GM10266 (cell line): ENCODE results near the gene PRKN.

Experiments used
- DNase-seq: peaks from one replicate; pipeline ENCODE4 v3.0.0; 2012; ENCODE audit errors: extremely low spot score
- TF ChIP-seq, protein P1 (sequence below): IDR thresholded peaks from 2 replicates; pipeline ENCODE4 v1.5.1; 2012; ENCODE audit warnings: mild to moderate bottlenecking, low read depth; ENCODE audit not compliant: control insufficient read depth, insufficient read depth; ENCODE audit errors: missing control alignments

Gene PRKN

DNA sequence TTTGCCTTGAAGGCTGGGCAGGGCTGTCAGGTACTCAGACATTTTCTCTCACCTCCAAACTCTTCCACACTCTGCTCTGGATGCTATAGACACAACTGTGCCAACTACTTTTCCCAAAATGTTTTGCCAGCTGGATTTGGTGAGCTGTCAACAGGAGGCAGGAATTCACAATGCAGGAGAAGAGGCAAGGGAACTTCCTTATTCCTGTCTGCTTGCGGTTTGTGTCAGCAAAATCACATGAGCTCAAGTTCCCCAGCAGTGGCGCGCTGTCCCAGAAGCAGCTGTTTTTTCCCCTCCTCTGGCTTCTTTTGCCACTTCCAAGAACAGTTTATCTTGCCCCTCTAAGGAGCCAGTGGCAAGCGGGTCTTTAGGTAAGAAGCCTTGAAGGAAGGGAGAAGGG lies 608.2 kb downstream of the PRKN start:
- no peak for DNase-seq
- TF ChIP-seq, protein P1, sequence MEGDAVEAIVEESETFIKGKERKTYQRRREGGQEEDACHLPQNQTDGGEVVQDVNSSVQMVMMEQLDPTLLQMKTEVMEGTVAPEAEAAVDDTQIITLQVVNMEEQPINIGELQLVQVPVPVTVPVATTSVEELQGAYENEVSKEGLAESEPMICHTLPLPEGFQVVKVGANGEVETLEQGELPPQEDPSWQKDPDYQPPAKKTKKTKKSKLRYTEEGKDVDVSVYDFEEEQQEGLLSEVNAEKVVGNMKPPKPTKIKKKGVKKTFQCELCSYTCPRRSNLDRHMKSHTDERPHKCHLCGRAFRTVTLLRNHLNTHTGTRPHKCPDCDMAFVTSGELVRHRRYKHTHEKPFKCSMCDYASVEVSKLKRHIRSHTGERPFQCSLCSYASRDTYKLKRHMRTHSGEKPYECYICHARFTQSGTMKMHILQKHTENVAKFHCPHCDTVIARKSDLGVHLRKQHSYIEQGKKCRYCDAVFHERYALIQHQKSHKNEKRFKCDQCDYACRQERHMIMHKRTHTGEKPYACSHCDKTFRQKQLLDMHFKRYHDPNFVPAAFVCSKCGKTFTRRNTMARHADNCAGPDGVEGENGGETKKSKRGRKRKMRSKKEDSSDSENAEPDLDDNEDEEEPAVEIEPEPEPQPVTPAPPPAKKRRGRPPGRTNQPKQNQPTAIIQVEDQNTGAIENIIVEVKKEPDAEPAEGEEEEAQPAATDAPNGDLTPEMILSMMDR, result no peak

DNA sequence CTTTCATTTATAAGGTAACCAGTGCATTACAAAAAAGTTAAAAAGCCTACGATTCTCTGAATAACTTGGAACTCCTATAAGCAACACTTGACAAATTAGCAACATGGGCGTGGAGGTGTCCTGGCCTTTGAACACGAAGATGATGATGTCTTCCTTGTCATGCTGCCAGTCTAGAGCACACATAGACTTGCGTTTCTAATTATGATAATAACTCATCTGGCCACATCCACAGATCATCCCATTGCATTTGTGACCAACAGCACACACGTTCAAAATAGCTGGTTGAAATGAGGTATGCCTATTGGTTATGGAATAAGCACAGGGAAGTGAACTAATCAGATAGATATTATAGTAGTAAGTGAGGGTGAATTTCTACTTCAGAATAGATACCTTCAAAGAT lies 608.9 kb downstream of the PRKN start:
- TF ChIP-seq, protein P1, result no peak

DNA sequence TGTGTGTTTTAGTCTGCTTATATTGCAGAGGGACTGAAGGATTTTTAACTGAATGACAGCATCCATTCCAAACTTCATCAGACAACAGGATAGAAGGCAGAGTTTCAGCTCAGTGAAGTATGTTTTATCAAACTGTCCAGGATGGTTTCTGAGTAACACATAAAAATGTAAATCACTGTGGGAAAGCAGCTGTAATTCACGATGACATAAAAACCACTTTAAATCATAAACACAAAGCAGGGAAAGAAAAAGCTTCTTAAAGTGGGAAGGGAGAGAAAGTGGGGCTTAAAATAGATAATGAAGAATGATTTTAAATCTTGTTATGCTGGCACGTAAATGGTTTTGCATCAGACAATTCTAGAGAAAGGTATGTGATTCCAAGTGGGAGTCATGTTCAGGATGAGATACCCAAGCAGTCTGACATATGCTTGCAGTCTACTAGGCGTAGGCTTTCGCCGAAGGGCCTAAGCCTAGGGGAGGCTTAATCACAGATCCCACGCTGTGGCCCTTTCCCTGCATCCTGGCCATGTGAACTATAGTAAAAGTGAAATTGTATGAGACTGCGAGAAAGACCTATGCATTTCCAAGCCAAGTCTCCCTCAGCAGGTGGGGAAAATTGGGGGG lies 610.6 kb downstream of the PRKN start:
- TF ChIP-seq, protein P1, result no peak
- DNase-seq, result no peak

More for the DNA sequence above, 608.9 kb downstream of the PRKN start:
- no peak for DNase-seq

DNA sequence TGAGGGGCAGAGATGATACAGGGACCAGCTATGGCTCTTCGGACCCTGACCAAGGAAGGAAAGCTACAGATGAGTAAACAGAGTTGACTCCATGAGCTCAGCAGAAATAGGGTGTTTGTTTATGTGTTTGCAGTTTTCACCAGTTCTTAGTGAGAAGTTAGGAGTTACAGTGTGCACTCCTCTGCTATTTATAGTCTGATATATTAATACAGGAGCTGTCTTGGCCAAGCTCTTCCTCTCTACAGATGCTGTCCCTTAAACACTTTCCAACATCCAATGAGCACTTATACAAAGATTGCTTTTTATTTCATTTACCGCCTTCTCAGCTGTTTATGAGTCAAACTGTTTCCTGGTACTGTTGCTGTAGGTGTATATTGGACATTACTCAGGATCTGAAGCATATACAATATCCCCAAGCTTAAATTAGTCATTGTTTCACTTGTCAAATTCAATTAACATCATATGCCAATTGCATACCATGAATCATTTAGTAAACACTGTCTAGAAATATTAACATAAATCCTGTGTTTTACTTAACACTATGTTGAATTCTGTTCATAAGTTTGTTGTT lies 618.0 kb downstream of the PRKN start:
- TF ChIP-seq, protein P1, result no peak
- no peak for DNase-seq

DNA sequence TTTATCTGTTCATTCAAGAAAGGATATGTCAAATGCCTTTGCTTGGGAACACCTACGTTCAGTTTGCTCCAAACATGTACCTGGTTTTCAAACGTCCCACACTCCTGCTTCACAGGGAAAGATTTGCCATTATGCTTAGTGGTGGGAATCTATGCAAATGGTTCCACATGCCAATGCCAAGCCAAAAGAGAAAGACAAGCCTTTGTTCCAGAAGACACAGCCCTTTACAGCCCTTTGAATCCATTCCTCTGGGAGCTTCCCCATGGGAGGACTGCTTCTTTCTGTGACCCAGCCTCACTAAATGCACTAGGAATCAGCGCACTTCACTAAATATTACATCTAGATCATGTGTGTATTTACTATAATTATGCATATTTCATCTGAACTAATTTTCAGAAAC lies 619.5 kb downstream of the PRKN start:
- TF ChIP-seq, protein P1, result no peak
- no peak for DNase-seq

DNA sequence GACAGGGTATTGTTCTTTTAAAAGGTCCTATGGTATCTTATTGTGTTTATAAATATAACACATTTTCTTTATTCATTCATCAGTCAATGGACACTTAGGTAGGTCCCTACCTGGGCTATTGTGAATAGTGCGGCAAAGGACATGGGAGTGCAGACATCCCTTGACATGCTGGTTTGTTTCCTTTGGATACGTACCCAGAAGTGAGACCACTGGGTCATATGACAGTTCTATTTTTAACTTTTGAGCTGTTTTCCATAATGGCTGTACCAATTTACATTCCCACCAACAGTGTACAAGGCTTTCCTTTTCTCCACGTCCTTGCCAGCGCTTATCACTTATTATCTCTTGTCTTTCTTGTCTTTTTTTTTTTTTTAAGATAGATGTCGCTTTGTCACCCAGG lies 627.5 kb downstream of the PRKN start:
- no peak for DNase-seq
- TF ChIP-seq, protein P1, result no peak

DNA sequence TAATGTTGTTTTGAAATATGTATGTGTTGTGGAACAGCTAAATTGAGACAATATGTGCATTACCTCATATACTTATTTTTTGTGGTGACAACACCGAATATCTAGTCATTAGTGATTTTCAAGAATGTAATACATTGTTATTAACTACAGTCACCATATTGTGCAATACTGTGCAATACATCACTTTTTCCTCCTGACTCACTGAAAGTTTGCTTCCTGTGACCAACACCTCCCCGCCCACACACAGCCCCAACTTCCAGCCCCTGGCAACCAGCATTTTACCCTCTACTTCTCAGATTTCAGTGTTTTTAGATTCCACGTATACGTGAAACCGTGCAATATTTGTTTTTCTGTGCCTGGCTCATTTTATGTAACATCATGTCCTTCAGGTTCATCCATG lies 627.9 kb downstream of the PRKN start:
- TF ChIP-seq, protein P1, result no peak
- no peak for DNase-seq
